HEK293 (cell line): ENCODE measurements around the gene TK2.
A peak's percentile ranks its signal among the peaks of the same experiment; 100 is the strongest.

Source experiments
- CTCF ChIA-PET: fragments of 350-600 bp; formaldehyde crosslinking; extraction: SDS; loops from one replicate; lab custom pipeline; 2021; ENCODE audit warnings: antibody characterized with exemption; lab: Yijun Ruan, JAX
- POLR2A ChIA-PET: fragments of 300-600 bp; formaldehyde crosslinking; extraction: SDS; loops from one replicate; lab custom pipeline; 2020; ENCODE audit warnings: antibody characterized with exemption, inconsistent platforms; lab: Yijun Ruan, JAX
- H3K27ac ChIP-seq: fragments of 200-500 bp; sonication (Bioruptor generic); 2 replicates; pipeline ENCODE4 v1.5.1; 2014; ENCODE audit warnings: low read depth, low read length, control low read depth, inconsistent platforms; ENCODE audit errors: extremely low read depth
- H3K36me3 ChIP-seq, 2 experiments: fragments of 200-500 bp in 1 of 2; sonication (Bioruptor generic) in 1 of 2; 1 replicate in 1 of 2; 2 replicates in 1 of 2; pipeline ENCODE4 v1.5.1; 2014 to 2017; ENCODE audit warnings: inconsistent platforms in 2 of 2, low read length in 2 of 2; ENCODE audit not compliant: control insufficient read depth in 2 of 2, insufficient read depth in 1 of 2
- H3K4me1 ChIP-seq: fragments of 200-500 bp; sonication (Bioruptor generic); 2 replicates; pipeline ENCODE4 v1.5.1; 2014; ENCODE audit warnings: mild to moderate bottlenecking, low read length, inconsistent platforms; ENCODE audit not compliant: control insufficient read depth, insufficient read depth
- H3K4me3 ChIP-seq: 2 replicates; pipeline ENCODE4 v1.5.1; 2011; ENCODE audit warnings: low read depth, mild to moderate bottlenecking, control low read depth, low read length, moderate library complexity
- H3K9me3 ChIP-seq: fragments of 200-500 bp; sonication (Bioruptor generic); 2 replicates; pipeline ENCODE4 v1.5.1; 2014; ENCODE audit warnings: low read depth, low read length, inconsistent platforms; ENCODE audit not compliant: control insufficient read depth, insufficient read depth
- FEZF1 ChIP-seq: fragments of 450-650 bp; formaldehyde crosslinking; IDR thresholded peaks from 2 replicates; pipeline ENCODE4 v1.5.1; 2016; ENCODE audit warnings: missing biosample characterization, missing genetic modification characterization
- KLF7 ChIP-seq: fragments of 450-650 bp; formaldehyde crosslinking; IDR thresholded peaks from 2 replicates; pipeline ENCODE4 v1.5.1; 2016; ENCODE audit warnings: missing biosample characterization, missing genetic modification characterization, borderline replicate concordance
- PRDM1 ChIP-seq: fragments of 450-650 bp; formaldehyde crosslinking; IDR thresholded peaks from 2 replicates; pipeline ENCODE4; 2016; ENCODE audit warnings: missing biosample characterization, missing genetic modification characterization
- TRIM28 ChIP-seq: IDR thresholded peaks from 2 replicates; pipeline ENCODE4 v1.6.1; 2011; ENCODE audit warnings: low read length, control low read depth, borderline replicate concordance
- ZBTB1 ChIP-seq: fragments of 450-650 bp; formaldehyde crosslinking; IDR thresholded peaks from 2 replicates; pipeline ENCODE4 v1.5.1; 2016; ENCODE audit warnings: missing biosample characterization, missing genetic modification characterization
- ZFP3 ChIP-seq: fragments of 450-650 bp; formaldehyde crosslinking; IDR thresholded peaks from 2 replicates; pipeline ENCODE4 v1.5.1; 2016; ENCODE audit warnings: low read depth, missing biosample characterization, missing genetic modification characterization
- ZNF175 ChIP-seq: fragments of 450-650 bp; formaldehyde crosslinking; IDR thresholded peaks from 2 replicates; pipeline ENCODE4 v1.5.1; 2016; ENCODE audit warnings: missing biosample characterization, missing genetic modification characterization
- ZNF280C ChIP-seq: fragments of 450-650 bp; formaldehyde crosslinking; IDR thresholded peaks from 2 replicates; pipeline ENCODE4 v1.5.1; 2016; ENCODE audit warnings: missing biosample characterization, missing genetic modification characterization
- ZNF354C ChIP-seq: fragments of 450-650 bp; formaldehyde crosslinking; IDR thresholded peaks from 2 replicates; pipeline ENCODE4 v1.5.1; 2016; ENCODE audit warnings: missing biosample characterization, missing genetic modification characterization, low read depth, borderline replicate concordance
- ZNF362 ChIP-seq: fragments of 450-650 bp; formaldehyde crosslinking; IDR thresholded peaks from 2 replicates; pipeline ENCODE4 v1.5.1; 2016; ENCODE audit warnings: missing biosample characterization, missing genetic modification characterization
- ZNF423 ChIP-seq: fragments of 450-650 bp; formaldehyde crosslinking; IDR thresholded peaks from 2 replicates; pipeline ENCODE4 v1.5.1; 2016; ENCODE audit warnings: missing biosample characterization, missing genetic modification characterization
- ZNF426 ChIP-seq: fragments of 450-650 bp; formaldehyde crosslinking; IDR thresholded peaks from 2 replicates; pipeline ENCODE4 v1.5.1; 2017; ENCODE audit warnings: missing biosample characterization, missing genetic modification characterization, mild to moderate bottlenecking, inconsistent platforms, moderate library complexity
- ZNF530 ChIP-seq: fragments of 450-650 bp; formaldehyde crosslinking; IDR thresholded peaks from 2 replicates; pipeline ENCODE4 v1.5.1; 2016; ENCODE audit warnings: low read depth, missing biosample characterization, missing genetic modification characterization
- ZNF701 ChIP-seq: fragments of 450-650 bp; formaldehyde crosslinking; IDR thresholded peaks from 2 replicates; pipeline ENCODE4 v1.5.1; 2016; ENCODE audit warnings: missing biosample characterization, missing genetic modification characterization
- ZSCAN23 ChIP-seq: fragments of 450-650 bp; formaldehyde crosslinking; IDR thresholded peaks from 2 replicates; pipeline ENCODE4 v1.5.1; 2016; ENCODE audit warnings: missing biosample characterization, missing genetic modification characterization
- TF ChIP-seq, protein P1 (sequence below): fragments of 450-650 bp; formaldehyde crosslinking; IDR thresholded peaks from 2 replicates; pipeline ENCODE4 v1.5.1; 2016; ENCODE audit warnings: missing biosample characterization, missing genetic modification characterization

Gene TK2

DNA sequence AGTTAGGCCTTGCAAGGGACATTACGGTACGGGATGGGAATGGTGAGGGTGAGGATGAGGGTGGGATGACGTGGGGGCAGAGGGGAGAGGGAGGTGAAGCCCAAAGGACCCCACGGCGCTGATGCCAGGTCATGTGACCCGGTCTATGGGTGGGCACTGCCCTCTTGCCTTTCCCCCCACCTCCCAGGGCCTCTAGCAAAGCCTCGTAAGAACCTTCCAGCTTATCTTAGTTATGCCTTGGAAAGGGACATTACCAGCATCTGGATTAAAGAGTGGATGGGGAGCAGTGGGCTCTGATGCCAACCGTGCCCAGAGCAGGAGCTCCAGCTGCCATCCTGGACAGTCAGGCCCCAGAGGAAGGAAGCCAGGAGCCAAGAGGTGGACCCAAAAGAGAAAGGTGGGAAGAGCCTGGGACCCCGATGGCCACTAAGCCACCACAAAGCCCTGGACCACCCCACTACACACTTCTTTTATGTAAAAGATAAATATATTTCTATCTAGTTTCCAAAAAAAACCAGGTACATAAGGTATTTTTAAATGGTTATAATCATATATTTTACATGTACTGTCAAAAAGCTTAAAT, 40.9 kb downstream of the TK2 start:
- peaks cover 0 to 19% of the 10 kb centered on the region in 2 experiments; a peak in 1 of 3 replicates for H3K36me3 ChIP-seq
- no peaks in the 10 kb centered on the region for H3K4me1 ChIP-seq
- CTCF ChIA-PET, result interaction anchor here (0.6 to 1.5 kb wide), 4 partner anchors 24 to 188 kb away, joined by 3 to 6 read pairs (median 4); partner anchors contain the start of gene CKLF
- H3K4me3 ChIP-seq, result no peak overlapping the region
- POLR2A ChIA-PET, result no interaction called here
- no peaks in the 10 kb centered on the region for H3K9me3 ChIP-seq
- TF ChIP-seq ZNF423 (tag by site-specific recombination), result no peak
- no peak overlapping the region for H3K27ac ChIP-seq

GRCh38 chr16:66508248-66508913, 41.5 kb downstream of the TK2 start:
- ChIA-PET POLR2A (no interaction called here), CTCF (interaction anchor here (1.1 kb wide), 1 partner anchor 23 kb away, joined by 4 read pairs; no protein-coding TSS in a partner anchor)
- H3K4me1 ChIP-seq, result no peaks in the 10 kb centered on the region

GRCh38 chr16:66507731-66508239, 42.1 kb downstream of the TK2 start:
- peaks cover 0 to 14% of the 10 kb centered on the region in 2 experiments; a peak in 1 of 3 replicates for H3K36me3 ChIP-seq
- POLR2A ChIA-PET, result no interaction called here
- no peak overlapping the region for H3K27ac ChIP-seq
- no peak overlapping the region for H3K4me3 ChIP-seq
- no peaks in the 10 kb centered on the region for H3K9me3 ChIP-seq
- no peak for TF ChIP-seq ZNF701 (tag by site-specific recombination)
- TF ChIP-seq ZSCAN23 (tag by site-specific recombination), result no peak
- TF ChIP-seq, protein P1, sequence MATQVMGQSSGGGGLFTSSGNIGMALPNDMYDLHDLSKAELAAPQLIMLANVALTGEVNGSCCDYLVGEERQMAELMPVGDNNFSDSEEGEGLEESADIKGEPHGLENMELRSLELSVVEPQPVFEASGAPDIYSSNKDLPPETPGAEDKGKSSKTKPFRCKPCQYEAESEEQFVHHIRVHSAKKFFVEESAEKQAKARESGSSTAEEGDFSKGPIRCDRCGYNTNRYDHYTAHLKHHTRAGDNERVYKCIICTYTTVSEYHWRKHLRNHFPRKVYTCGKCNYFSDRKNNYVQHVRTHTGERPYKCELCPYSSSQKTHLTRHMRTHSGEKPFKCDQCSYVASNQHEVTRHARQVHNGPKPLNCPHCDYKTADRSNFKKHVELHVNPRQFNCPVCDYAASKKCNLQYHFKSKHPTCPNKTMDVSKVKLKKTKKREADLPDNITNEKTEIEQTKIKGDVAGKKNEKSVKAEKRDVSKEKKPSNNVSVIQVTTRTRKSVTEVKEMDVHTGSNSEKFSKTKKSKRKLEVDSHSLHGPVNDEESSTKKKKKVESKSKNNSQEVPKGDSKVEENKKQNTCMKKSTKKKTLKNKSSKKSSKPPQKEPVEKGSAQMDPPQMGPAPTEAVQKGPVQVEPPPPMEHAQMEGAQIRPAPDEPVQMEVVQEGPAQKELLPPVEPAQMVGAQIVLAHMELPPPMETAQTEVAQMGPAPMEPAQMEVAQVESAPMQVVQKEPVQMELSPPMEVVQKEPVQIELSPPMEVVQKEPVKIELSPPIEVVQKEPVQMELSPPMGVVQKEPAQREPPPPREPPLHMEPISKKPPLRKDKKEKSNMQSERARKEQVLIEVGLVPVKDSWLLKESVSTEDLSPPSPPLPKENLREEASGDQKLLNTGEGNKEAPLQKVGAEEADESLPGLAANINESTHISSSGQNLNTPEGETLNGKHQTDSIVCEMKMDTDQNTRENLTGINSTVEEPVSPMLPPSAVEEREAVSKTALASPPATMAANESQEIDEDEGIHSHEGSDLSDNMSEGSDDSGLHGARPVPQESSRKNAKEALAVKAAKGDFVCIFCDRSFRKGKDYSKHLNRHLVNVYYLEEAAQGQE, result no peak
- no peak for TF ChIP-seq FEZF1
- no peaks in the 10 kb centered on the region for H3K4me1 ChIP-seq
- CTCF ChIA-PET, result interaction anchor here (1.1 kb wide), 1 partner anchor 23 kb away, joined by 4 read pairs; no protein-coding TSS in a partner anchor

More at GRCh38 chr16:66508248-66508913, 41.5 kb downstream of the TK2 start:
- Histone ChIP-seq H3K4me3 (no peak overlapping the region), H3K9me3 (no peaks in the 10 kb centered on the region), H3K36me3 (peaks cover 0 to 16% of the 10 kb centered on the region in 2 experiments; a peak in 1 of 3 replicates), H3K27ac (no peak overlapping the region)
- peak; percentile 69 for TF ChIP-seq PRDM1 (tag by site-specific recombination)
- TF ChIP-seq ZNF426 (tag by site-specific recombination), result no peak

DNA sequence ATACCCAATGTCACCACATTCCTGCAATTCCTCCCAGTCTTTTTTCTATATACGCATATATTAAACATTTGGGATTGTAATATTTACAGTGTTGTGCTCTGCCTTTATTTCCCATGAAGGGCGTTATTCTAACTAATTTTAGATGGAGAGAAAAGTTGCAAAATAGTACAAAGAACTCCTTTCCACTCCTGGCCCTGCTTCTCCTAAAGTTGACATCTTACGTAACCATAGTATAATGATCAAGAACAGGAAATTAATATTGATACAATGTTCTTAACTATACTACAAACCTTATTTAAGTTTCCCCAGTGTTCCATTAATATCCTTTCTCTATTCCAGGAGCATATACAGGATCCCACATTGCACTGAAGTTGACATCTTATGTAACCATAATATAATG, 46.3 kb downstream of the TK2 start:
- CTCF ChIA-PET, result no interaction called here
- Histone ChIP-seq H3K9me3 (no peaks in the 10 kb centered on the region), H3K4me3 (no peak overlapping the region), H3K36me3 (no peaks in the 10 kb centered on the region), H3K4me1 (no peaks in the 10 kb centered on the region), H3K27ac (no peak overlapping the region)
- POLR2A ChIA-PET, result no interaction called here
- no peak for TF ChIP-seq ZFP3 (tag by site-specific recombination)

DNA sequence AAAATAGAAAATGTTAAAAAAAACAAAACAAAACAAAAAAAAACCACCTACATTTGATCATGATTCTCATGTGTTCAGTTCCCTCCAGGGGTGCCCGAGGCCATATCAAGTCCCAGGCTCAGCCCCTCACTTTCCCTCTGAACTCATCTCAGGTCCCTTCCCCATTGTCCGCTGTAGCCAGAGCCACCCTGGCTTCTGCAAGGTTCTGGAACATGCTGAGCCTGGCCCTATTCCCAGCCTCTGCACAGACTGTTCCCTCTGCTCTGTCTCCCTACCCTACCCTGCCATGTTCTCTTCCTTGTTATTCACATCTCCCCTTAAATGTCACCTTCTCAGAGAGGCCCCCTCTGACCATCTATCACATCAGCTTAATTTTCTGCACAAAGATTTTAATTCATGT, 46.9 kb downstream of the TK2 start:
- ChIA-PET CTCF (no interaction called here), POLR2A (no interaction called here)
- Histone ChIP-seq H3K4me3 (no peak overlapping the region), H3K4me1 (no peaks in the 10 kb centered on the region), H3K9me3 (no peaks in the 10 kb centered on the region), H3K27ac (no peak overlapping the region), H3K36me3 (no peaks in the 10 kb centered on the region)
- TF ChIP-seq ZNF362 (tag by site-specific recombination) (no peak), ZNF530 (tag by site-specific recombination) (no peak), ZNF175 (no peak), ZNF354C (tag by site-specific recombination) (no peak), ZNF280C (no peak), TRIM28 (no peak), KLF7 (tag by site-specific recombination) (no peak), ZBTB1 (tag by site-specific recombination) (no peak)
